ENCODE results near the gene ABCA5. TPM values are rescaled to one million over a fixed set of nuclear protein-coding genes. Genes with fewer than 3 reads are reported as not detected.

ABCA5 gene
- total RNA-seq, 6 experiments from 2014 or later: 34.5 to 58.2 (median 46.7) TPM

DNA sequence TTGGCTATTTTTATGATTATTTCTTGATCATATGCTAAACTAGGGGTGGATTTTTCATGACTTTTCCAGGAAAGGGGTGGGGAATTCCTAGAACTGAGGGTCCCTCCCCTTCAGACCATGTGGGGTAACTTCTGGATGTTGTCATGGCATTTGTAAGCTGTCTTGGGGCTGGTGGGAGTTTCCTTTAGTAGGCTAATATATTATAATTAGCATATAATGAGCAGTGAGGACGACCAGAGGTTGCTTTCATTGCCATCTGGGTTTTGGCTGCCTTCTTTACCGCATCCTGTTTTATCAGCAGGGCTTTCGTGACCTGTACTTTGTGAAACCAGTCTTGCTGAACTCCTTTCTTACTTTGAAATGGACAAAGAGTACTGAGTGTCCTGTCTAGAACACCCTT, 40.4 kb upstream of the ABCA5 start:
- H3K9me3 ChIP-seq: no peaks in the 10 kb centered on the region
- no peaks in the 10 kb centered on the region for H3K27me3 ChIP-seq
- no peak for DNase-seq
- TF ChIP-seq CTCF (IDR thresholded peaks at IDR 0.05) (no peak), POLR2A (IDR thresholded peaks at IDR 0.05) (no peak)
- no peaks in the 10 kb centered on the region for H3K36me3 ChIP-seq
- H3K4me1 ChIP-seq: no peaks in the 10 kb centered on the region
- H3K27ac ChIP-seq: no peak overlapping the region
- 39% methylated on average over 3 of the region's 3 CpGs for WGBS (ENCODE audit: insufficient coverage, low coverage, low lambda C conversion rate, missing lambda C conversion rate)
- no peak overlapping the region for H3K4me3 ChIP-seq
- no peak for ATAC-seq
- intact Hi-C loops (cut with DNase I): no loop called here

DNA sequence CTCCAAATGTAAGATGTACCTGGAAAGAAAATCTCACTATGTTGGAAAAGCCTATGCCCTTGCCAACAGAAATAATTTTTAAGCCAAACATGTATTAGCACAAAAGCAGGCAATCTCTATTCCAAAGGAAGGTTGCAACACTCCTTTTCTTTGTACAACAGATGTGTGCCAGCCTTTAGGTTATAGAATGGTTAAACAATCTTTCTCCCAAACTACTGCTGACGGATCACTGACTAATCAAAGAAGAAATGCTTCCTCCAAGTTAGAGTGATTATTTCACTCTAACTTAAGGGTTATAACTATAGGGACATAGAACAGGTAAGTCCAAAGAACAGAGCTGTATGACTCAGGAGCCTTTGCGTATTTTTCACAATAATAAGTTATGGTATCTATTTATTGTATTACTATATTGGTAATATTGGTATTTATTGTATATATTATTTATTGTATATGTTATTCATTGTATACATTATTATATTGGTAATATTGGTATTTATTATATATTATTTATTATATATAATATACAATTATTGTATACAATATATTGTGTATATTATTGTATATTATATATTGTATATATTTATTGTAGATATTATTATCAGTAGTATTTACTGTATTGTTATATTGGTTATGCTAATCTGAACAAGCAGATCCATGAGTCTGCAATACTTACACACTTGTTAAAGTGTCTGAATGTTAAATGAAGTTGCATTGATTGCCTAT, 36.7 kb upstream of the ABCA5 start:
- no peak for TF ChIP-seq CTCF (IDR thresholded peaks at IDR 0.05)
- TF ChIP-seq POLR2A (IDR thresholded peaks at IDR 0.05): no peak
- H3K36me3 ChIP-seq: no peaks in the 10 kb centered on the region
- H3K4me3 ChIP-seq: no peak overlapping the region
- no peaks in the 10 kb centered on the region for H3K4me1 ChIP-seq
- no peak for DNase-seq
- no peaks in the 10 kb centered on the region for H3K9me3 ChIP-seq
- 66% methylated on average over 2 of the region's 2 CpGs for WGBS (ENCODE audit: insufficient coverage, low coverage, low lambda C conversion rate, missing lambda C conversion rate)
- no peak overlapping the region for H3K27ac ChIP-seq
- intact Hi-C loops (cut with DNase I): no loop called here
- ATAC-seq: no peak
- H3K27me3 ChIP-seq: no peaks in the 10 kb centered on the region

DNA sequence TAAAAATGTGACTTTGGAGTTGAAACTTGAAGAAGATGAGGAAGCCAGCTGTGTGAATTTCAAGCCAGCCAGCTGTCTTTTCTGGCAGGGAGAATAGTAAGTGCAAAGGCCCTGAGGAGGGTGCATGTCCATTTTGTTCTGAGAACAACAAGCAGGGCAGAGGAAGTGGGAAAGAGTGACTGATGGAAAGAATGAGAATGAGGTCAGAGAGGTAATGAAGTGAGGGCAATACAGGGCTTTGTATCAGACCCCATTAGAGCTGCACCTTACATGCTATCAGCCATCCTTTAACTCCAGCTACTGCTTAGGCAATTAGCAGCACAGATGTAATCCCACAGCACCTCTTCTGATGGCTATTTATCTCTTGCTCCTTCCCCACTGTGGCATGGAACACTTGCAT, 34.2 kb upstream of the ABCA5 start:
- intact Hi-C loops (cut with DNase I): no loop called here
- DNase-seq (no peak), ATAC-seq (no peak)
- Histone ChIP-seq H3K36me3 (no peaks in the 10 kb centered on the region), H3K4me3 (no peak overlapping the region), H3K9me3 (no peaks in the 10 kb centered on the region), H3K27me3 (no peaks in the 10 kb centered on the region), H3K27ac (no peak overlapping the region), H3K4me1 (no peaks in the 10 kb centered on the region)
- no peak for TF ChIP-seq POLR2A (IDR thresholded peaks at IDR 0.05)
- no peak for TF ChIP-seq CTCF (IDR thresholded peaks at IDR 0.05)

DNA sequence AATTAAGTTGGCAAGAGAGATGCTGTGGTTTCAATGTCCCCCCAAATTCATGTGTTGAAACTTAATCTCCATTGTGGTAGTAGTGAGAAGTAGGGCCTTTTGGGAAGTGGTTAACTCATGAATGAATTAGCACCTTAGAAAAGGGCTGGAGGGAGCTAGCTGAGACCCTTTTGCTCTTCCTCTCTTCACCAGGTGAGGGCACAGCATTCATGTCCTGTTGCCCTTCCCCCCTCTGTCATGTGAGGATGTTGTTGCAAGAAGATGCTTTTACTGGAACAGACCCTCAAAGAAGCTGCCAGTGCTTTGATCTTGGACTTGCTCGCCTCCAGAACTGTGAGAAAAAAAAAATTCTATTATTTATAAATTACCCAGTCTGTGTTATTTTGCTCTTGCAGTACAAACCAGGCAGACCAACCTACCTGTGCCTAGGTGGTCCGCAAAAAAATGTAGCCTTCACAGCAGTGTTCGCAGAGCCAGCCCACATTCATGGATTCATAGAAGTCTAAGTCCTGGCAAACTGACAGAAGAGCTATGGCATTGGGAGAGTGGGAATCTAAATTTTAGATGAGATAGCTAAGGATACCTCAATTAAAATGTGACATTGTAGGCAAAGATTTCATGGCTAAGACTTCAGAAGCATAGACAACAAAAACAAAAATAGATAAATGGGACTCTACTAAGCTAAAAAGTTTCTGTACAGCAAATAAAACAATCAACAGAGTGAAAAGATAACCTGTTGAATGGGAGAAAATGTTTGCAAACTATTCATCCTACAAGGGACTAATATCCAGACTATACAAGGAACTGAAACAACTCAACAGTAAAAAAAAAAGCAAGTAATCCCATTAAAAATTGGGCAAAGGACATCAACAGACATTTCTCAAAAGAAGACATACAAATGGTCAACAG, 32.0 kb upstream of the ABCA5 start:
- WGBS (ENCODE audit: insufficient coverage, low coverage, low lambda C conversion rate, missing lambda C conversion rate): 86% methylated on average over 3 of the region's 3 CpGs
- TF ChIP-seq POLR2A (IDR thresholded peaks at IDR 0.05) (no peak), CTCF (IDR thresholded peaks at IDR 0.05) (peak in 1 of 4 donors; percentile 9)
- Histone ChIP-seq H3K4me1 (no peaks in the 10 kb centered on the region), H3K27ac (no peak overlapping the region), H3K9me3 (no peaks in the 10 kb centered on the region), H3K36me3 (no peaks in the 10 kb centered on the region), H3K4me3 (no peak overlapping the region), H3K27me3 (no peaks in the 10 kb centered on the region)
- ATAC-seq (no peak), DNase-seq (no peak)
- intact Hi-C loops (cut with DNase I): loop anchor here in 1 of 2 donors (10.0 kb wide), 1 partner anchor 166 kb away; no protein-coding TSS in a partner anchor
